ENCODE results near the gene MPDZ. TPM values are rescaled to one million over a fixed set of nuclear protein-coding genes. Genes with fewer than 3 reads are reported as not detected.

The MPDZ gene
- polyA plus RNA-seq, 2 of the 4 experiments (the other 2 are of a cell fraction), result 19.5 to 36.4 TPM

DNA sequence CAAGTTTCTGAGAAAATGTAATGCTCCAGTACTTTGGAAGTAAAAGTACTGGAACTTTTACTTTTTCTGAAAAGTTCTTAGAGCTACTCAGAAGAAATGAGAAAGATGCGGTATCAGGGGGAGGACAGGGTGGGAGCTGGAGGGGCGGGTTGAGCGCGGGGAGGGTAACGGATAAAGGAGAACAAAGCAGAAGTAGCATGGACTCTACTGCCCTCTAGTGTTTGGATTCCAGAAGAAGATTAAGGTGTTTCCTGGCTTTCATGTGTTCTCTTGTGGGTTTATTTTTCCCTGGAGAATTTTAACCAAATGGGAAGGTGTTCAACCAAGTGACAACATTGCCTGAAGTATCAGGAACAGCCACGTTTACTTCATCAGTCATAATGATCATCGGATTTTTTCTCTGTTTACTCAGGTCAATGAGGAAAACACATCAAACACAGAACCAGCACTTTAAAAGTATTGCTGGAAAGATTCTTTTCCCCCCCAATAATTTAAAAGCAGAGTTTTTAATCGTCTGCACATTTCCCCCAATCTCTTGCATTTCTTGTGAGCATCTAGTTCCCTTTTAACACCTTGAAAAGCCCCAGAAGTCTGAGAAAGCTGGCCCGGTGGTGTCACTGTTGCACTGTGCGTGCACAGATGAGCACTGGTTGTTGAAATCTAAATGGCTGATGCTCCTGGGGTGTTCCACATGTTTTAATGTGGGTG lies 190.6 kb downstream of the MPDZ start:
- H3K9me3 ChIP-seq, result no peaks in the 10 kb centered on the region
- H3K4me3 ChIP-seq, result 0 out of 3 replicates have a peak overlapping the region, but pooled peaks have one; percentile 11
- no peak overlapping the region for H3K27ac ChIP-seq
- ATAC-seq (peak; percentile 86 to 91), FAIRE-seq (no peak), DNase-seq (ENCODE audit: low read depth in 1 of 2, low spot score in 1 of 2) (peak; percentile 57 to 70)
- ChIA-PET CTCF (interaction anchor here (0.6 to 5.4 kb wide), 49 partner anchors 9 to 1345 kb away, joined by 3 to 40 read pairs (median 4); partner anchors contain the start of genes LURAP1L and MPDZ), POLR2A (interaction anchor here (0.6 kb wide), 1 partner anchor 369 kb away, joined by 4 read pairs; no protein-coding TSS in a partner anchor)
- TF ChIP-seq, protein P1, sequence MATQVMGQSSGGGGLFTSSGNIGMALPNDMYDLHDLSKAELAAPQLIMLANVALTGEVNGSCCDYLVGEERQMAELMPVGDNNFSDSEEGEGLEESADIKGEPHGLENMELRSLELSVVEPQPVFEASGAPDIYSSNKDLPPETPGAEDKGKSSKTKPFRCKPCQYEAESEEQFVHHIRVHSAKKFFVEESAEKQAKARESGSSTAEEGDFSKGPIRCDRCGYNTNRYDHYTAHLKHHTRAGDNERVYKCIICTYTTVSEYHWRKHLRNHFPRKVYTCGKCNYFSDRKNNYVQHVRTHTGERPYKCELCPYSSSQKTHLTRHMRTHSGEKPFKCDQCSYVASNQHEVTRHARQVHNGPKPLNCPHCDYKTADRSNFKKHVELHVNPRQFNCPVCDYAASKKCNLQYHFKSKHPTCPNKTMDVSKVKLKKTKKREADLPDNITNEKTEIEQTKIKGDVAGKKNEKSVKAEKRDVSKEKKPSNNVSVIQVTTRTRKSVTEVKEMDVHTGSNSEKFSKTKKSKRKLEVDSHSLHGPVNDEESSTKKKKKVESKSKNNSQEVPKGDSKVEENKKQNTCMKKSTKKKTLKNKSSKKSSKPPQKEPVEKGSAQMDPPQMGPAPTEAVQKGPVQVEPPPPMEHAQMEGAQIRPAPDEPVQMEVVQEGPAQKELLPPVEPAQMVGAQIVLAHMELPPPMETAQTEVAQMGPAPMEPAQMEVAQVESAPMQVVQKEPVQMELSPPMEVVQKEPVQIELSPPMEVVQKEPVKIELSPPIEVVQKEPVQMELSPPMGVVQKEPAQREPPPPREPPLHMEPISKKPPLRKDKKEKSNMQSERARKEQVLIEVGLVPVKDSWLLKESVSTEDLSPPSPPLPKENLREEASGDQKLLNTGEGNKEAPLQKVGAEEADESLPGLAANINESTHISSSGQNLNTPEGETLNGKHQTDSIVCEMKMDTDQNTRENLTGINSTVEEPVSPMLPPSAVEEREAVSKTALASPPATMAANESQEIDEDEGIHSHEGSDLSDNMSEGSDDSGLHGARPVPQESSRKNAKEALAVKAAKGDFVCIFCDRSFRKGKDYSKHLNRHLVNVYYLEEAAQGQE (IDR thresholded peaks at IDR 0.05), result no peak
- TF ChIP-seq KDM5A (IDR thresholded peaks at IDR 0.05), result no peak
- TF ChIP-seq RAD21 (conservative IDR thresholded peaks at IDR 0.05 in 1 of 2, IDR thresholded peaks at IDR 0.05 in 1 of 2), result peak; percentile 78 to 84
- TF ChIP-seq NFE2L2 (conservative IDR thresholded peaks at IDR 0.05; ENCODE audit: low read length), result no peak
- TF ChIP-seq JUN (IDR thresholded peaks at IDR 0.05), result no peak
- TF ChIP-seq RNF2 (IDR thresholded peaks at IDR 0.05; ENCODE audit: borderline replicate concordance, low read depth), result no peak
- no peak for TF ChIP-seq CHD2 (IDR thresholded peaks at IDR 0.05; ENCODE audit: low read length, partially characterized antibody)
- TF ChIP-seq ZC3H11A (IDR thresholded peaks at IDR 0.05), result no peak
- no peak for TF ChIP-seq NR3C1 (IDR thresholded peaks at IDR 0.05)
- TF ChIP-seq, protein P2, sequence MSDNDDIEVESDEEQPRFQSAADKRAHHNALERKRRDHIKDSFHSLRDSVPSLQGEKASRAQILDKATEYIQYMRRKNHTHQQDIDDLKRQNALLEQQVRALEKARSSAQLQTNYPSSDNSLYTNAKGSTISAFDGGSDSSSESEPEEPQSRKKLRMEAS (IDR thresholded peaks at IDR 0.05), result no peak
- TF ChIP-seq HOXA7 (CRISPR knock-in tag; IDR thresholded peaks at IDR 0.05), result no peak
- peak; percentile 84 for TF ChIP-seq SMC3 (IDR thresholded peaks at IDR 0.05)
- TF ChIP-seq, protein P3, sequence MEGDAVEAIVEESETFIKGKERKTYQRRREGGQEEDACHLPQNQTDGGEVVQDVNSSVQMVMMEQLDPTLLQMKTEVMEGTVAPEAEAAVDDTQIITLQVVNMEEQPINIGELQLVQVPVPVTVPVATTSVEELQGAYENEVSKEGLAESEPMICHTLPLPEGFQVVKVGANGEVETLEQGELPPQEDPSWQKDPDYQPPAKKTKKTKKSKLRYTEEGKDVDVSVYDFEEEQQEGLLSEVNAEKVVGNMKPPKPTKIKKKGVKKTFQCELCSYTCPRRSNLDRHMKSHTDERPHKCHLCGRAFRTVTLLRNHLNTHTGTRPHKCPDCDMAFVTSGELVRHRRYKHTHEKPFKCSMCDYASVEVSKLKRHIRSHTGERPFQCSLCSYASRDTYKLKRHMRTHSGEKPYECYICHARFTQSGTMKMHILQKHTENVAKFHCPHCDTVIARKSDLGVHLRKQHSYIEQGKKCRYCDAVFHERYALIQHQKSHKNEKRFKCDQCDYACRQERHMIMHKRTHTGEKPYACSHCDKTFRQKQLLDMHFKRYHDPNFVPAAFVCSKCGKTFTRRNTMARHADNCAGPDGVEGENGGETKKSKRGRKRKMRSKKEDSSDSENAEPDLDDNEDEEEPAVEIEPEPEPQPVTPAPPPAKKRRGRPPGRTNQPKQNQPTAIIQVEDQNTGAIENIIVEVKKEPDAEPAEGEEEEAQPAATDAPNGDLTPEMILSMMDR (IDR thresholded peaks at IDR 0.05), result peak; percentile 89
- no peaks in the 10 kb centered on the region for H3K4me1 ChIP-seq
- WGBS (ENCODE audit: missing lambda C conversion rate), result 12% methylated on average over 10 of the region's 10 CpGs
- H3K4me2 ChIP-seq, result peak overlapping the region; percentile 73

DNA sequence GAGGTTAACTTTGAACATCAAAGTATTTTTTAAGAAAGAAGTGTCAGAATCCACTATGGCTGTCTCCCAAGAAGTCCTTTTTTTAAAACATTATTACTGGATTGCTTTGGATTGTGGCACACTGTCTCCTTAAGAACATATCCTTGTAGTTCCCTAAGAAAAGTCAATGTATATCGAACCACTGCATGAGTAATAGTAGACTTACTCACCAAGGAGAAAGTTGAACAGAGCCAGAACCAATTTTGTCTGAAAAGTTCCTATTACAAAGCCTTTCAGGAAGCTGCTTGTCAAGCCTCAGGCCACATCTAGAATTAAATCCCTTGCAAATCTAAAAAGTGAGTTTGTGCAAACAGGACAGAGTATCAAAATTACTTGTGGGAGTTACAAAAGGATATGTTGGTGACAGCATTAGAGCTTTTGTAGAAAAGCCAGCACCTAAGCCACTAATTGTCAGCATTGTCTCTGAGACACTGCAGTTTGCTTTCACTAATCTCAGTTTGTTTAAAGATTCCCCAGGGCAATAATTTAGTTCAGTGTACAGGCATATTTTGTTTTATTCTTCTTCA lies 195.4 kb downstream of the MPDZ start:
- Histone ChIP-seq H3K27ac (no peak overlapping the region), H3K4me2 (no peak overlapping the region), H3K4me1 (no peaks in the 10 kb centered on the region), H3K9me3 (no peaks in the 10 kb centered on the region), H3K4me3 (no peak overlapping the region)
- DNase-seq (ENCODE audit: low read depth in 1 of 2, low spot score in 1 of 2) (no peak), ATAC-seq (no peak), FAIRE-seq (no peak)
- TF ChIP-seq MAFK (IDR thresholded peaks at IDR 0.05; ENCODE audit: partially characterized antibody) (no peak), ZC3H11A (IDR thresholded peaks at IDR 0.05) (no peak), EHF (CRISPR knock-in tag; IDR thresholded peaks at IDR 0.05) (no peak), ZSCAN20 (CRISPR knock-in tag; IDR thresholded peaks at IDR 0.05) (no peak), KDM5A (IDR thresholded peaks at IDR 0.05) (no peak), SREBF2 (IDR thresholded peaks at IDR 0.05) (no peak), MAZ (IDR thresholded peaks at IDR 0.05; ENCODE audit: borderline replicate concordance, low read depth, low read length) (no peak), ZNF302 (CRISPR knock-in tag; IDR thresholded peaks at IDR 0.05) (no peak), POLR2AphosphoS2 (conservative IDR thresholded peaks at IDR 0.05; ENCODE audit: low read length) (no peak)
- TF ChIP-seq, protein P4, sequence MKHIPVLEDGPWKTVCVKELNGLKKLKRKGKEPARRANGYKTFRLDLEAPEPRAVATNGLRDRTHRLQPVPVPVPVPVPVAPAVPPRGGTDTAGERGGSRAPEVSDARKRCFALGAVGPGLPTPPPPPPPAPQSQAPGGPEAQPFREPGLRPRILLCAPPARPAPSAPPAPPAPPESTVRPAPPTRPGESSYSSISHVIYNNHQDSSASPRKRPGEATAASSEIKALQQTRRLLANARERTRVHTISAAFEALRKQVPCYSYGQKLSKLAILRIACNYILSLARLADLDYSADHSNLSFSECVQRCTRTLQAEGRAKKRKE (CRISPR knock-in tag; IDR thresholded peaks at IDR 0.05; ENCODE audit: low read depth), result no peak
- TF ChIP-seq, protein P3 (IDR thresholded peaks at IDR 0.05), result no peak
- CTCF ChIA-PET, result interaction anchor here (2.2 to 2.3 kb wide), 2 partner anchors 50 to 366 kb away, joined by 5 to 13 read pairs; no protein-coding TSS in a partner anchor
- POLR2A ChIA-PET, result no interaction called here
- WGBS (ENCODE audit: missing lambda C conversion rate), result 0% methylated on average over 1 of the region's 1 CpG

Data from A549 (cell line).